HG02840 (cell line): Measurements from ENCODE around the gene SMARCD3.

Source experiments
- ATAC-seq: cut with Tn5 transposase; IDR thresholded peaks from one replicate; pipeline ENCODE4 v1.9.1; 2021; ENCODE audit warnings: mild to moderate bottlenecking, moderate library complexity, moderate number of reproducible peaks; ENCODE audit not compliant: unreplicated experiment, low FRiP score

The SMARCD3 gene

GRCh38 chr7:151193203-151193978 is 55.1 kb downstream of the SMARCD3 start:
- no peak for ATAC-seq

DNA sequence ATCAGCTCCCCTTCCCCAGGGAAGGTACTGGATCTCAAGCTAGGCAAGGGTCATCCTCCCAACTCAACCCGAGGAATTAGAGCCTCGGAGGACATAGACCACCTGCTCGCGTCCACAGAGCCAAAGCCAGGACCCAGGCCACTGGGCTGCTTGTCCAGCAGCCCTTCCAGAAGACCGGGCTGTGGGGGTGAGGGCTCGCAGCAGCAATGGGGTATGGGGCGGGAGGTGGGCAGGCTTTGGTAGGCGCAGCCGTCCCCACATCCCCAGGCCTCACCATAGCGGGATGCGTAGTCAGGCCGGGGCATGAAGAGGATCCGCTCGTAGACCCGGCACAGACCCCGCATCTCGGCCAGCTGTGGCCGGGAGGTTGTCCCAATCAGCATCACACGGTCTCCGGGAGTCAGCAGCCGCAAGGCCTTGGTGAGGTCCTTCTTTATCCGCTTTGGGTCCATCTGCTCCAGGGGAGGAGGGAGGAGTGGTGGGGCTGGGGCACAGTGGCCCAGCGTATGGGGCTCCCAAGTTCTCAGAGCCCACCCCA is 56.4 kb downstream of the SMARCD3 start:
- ATAC-seq = no peak

DNA sequence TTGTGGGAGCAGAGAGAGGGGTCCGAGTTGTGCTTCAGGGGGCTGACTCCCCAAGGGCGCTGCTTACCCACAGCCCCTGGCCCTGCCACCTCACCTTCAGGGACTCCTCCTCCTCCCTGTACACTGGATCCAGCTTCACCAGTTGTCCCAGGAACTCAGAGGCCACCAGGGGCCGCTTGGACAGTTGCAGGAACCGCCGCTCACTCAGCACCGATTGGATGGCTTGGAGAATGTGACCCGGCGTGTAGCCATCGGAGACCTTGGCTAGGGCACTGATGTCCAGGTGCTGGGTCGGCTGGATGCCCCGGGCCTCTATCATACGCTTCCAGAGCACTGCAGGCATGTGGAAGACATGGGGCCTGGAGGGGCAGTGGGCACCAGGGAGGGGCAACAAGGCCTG is 57.0 kb downstream of the SMARCD3 start:
- no peak for ATAC-seq

- ATAC-seq = no peak
Observed at GRCh38 chr7:151189038-151189437, 59.5 kb downstream of the SMARCD3 start.
